Keratinocyte (primary cell): Measurements from ENCODE around the gene FBP1.

Experiments
- CTCF ChIP-seq, 3 experiments: IDR thresholded peaks in 1 of 3; conservative IDR thresholded peaks in 1 of 3; optimal IDR thresholded peaks in 1 of 3; 2 replicates in 2 of 3; 3 replicates in 1 of 3; pipeline versions ENCODE3 to v1.5.1; 2011; ENCODE audit warnings: low read length in 3 of 3, mild to moderate bottlenecking in 3 of 3, moderate library complexity in 2 of 3, control low read depth in 1 of 3, inconsistent platforms in 1 of 3; ENCODE audit not compliant: insufficient read depth in 2 of 3; ENCODE audit errors: extremely low read depth in 1 of 3
- EZH2 ChIP-seq: IDR thresholded peaks from one replicate; pipeline ENCODE4 v1.6.1; 2012; ENCODE audit warnings: inconsistent platforms, mild to moderate bottlenecking, low read length, moderate library complexity

DNA sequence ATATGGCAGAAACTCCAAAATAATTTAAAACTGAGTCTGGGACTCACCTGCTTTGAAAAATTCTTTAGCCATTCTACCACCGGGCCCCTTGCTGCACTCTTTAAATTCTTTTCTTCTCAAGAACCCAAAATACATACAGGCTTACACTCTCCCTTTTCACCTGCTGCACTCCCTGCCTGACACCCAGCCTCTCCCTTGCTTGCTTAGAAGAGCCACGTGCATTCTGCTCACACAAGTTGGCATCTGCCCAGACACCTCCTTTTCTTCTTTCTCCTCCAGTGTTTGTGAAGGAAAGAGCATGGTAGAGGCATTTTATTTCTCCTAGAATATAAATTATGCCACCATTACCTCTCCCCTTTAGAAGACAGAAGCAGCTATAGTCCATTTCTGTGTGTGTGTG, 48.1 kb upstream of the FBP1 start:
- TF ChIP-seq CTCF (optimal IDR thresholded peaks at IDR 0.05 in 1 of 3, IDR thresholded peaks at IDR 0.05 in 1 of 3, conservative IDR thresholded peaks at IDR 0.05 in 1 of 3; ENCODE audit: extremely low read depth in 1 of 3, insufficient read depth in 2 of 3, low read length in 3 of 3) (no peak), EZH2 (no peak)
